ENCODE data around the gene PON2.

PON2 gene

DNA sequence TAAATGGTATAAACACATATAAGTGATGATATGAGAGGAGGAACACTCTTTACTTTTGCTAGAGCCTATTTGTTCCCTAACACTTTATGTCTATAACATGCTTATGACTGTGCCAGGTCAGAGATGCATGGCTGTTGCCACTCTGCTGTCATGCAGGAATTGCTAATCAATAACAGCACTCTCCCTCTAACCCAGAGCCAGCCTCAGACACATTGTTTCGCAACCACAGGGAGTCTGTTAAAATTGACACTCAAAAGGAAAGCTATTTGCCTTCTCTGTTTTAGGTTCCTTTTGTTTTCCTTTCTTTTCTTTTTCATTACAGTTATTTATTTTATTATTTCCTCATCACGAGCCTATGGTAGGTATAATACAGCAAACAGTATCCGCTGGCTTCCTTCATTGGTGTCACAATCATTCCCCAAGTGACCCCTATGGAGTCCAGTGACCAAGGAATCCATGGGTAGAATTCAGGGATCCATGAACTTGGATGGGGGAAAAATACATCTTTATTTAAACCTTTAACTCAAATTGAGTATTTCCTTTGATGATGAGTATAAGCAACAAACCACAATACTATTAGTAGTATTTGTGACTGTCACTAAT lies 6.8 kb downstream of the PON2 start:
- no peak for DNase-seq (ENCODE audit: extremely low spot score)
- ChIA-PET POLR2A (no interaction called here), CTCF (interaction anchor here (0.5 kb wide), 1 partner anchor 266 kb away, joined by 3 read pairs; no protein-coding TSS in a partner anchor)
- TF ChIP-seq FOXA1 (IDR thresholded peaks at IDR 0.05) (no peak), ARNT (IDR thresholded peaks at IDR 0.05) (no peak), SUZ12 (IDR thresholded peaks at IDR 0.05) (no peak), HDGF (IDR thresholded peaks at IDR 0.05; ENCODE audit: borderline replicate concordance) (no peak), FOXM1 (IDR thresholded peaks at IDR 0.05; ENCODE audit: borderline replicate concordance) (no peak), SP1 (IDR thresholded peaks at IDR 0.05) (no peak), LEF1 (IDR thresholded peaks at IDR 0.05; ENCODE audit: borderline replicate concordance) (no peak), BHLHE40 (IDR thresholded peaks at IDR 0.05; ENCODE audit: borderline replicate concordance) (no peak), FOXK2 (IDR thresholded peaks at IDR 0.05) (no peak), ZNF384 (IDR thresholded peaks at IDR 0.05) (no peak), ELF4 (IDR thresholded peaks at IDR 0.05) (no peak), NFRKB (IDR thresholded peaks at IDR 0.05) (no peak), L3MBTL2 (conservative IDR thresholded peaks at IDR 0.05) (no peak), TARDBP (IDR thresholded peaks at IDR 0.05) (no peak), CTBP1 (IDR thresholded peaks at IDR 0.05; ENCODE audit: borderline replicate concordance) (no peak)
- TF ChIP-seq, protein P1, sequence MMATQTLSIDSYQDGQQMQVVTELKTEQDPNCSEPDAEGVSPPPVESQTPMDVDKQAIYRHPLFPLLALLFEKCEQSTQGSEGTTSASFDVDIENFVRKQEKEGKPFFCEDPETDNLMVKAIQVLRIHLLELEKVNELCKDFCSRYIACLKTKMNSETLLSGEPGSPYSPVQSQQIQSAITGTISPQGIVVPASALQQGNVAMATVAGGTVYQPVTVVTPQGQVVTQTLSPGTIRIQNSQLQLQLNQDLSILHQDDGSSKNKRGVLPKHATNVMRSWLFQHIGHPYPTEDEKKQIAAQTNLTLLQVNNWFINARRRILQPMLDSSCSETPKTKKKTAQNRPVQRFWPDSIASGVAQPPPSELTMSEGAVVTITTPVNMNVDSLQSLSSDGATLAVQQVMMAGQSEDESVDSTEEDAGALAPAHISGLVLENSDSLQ (IDR thresholded peaks at IDR 0.05) = no peak

- TF ChIP-seq FOXM1 (IDR thresholded peaks at IDR 0.05; ENCODE audit: borderline replicate concordance) = no peak
- TF ChIP-seq L3MBTL2 (conservative IDR thresholded peaks at IDR 0.05) = no peak
- no peak for TF ChIP-seq ELF4 (IDR thresholded peaks at IDR 0.05)
- TF ChIP-seq, protein P1 (IDR thresholded peaks at IDR 0.05) = no peak
- no peak for TF ChIP-seq SUZ12 (IDR thresholded peaks at IDR 0.05)
- no peak for TF ChIP-seq ARNT (IDR thresholded peaks at IDR 0.05)
- TF ChIP-seq LEF1 (IDR thresholded peaks at IDR 0.05; ENCODE audit: borderline replicate concordance) = no peak
- TF ChIP-seq FOXA1 (IDR thresholded peaks at IDR 0.05) = no peak
- DNase-seq (ENCODE audit: extremely low spot score) = no peak
- CTCF ChIA-PET = interaction anchor here (0.6 kb wide), 1 partner anchor 519 kb away, joined by 3 read pairs; no protein-coding TSS in a partner anchor
- POLR2A ChIA-PET = no interaction called here
These were observed 7.7 kb downstream of the PON2 start for GRCh38 chr7:95427166-95427565.

DNA sequence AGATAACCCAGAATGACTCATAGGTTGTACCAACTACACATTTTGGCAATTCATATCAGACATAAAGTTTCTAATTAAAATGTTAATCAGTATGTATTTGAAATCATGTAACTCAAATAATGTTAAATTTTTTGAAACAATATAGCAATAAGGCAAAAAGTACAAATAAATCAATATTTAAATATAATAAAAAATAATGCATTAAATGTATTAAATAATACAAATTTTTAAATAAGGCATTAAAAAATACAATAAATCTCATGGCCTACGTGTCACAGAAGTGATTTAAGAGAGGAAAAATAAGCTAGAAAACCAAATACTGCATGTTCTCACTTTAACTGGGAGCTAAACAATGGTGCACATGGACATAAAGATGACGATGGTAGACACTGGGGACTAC lies 9.1 kb downstream of the PON2 start:
- ChIA-PET CTCF (interaction anchor here (0.7 kb wide), 1 partner anchor 196 kb away, joined by 3 read pairs; no protein-coding TSS in a partner anchor), POLR2A (no interaction called here)
- no peak for DNase-seq (ENCODE audit: extremely low spot score)
- TF ChIP-seq TARDBP (IDR thresholded peaks at IDR 0.05) = no peak
- TF ChIP-seq SP1 (IDR thresholded peaks at IDR 0.05) = no peak

DNA sequence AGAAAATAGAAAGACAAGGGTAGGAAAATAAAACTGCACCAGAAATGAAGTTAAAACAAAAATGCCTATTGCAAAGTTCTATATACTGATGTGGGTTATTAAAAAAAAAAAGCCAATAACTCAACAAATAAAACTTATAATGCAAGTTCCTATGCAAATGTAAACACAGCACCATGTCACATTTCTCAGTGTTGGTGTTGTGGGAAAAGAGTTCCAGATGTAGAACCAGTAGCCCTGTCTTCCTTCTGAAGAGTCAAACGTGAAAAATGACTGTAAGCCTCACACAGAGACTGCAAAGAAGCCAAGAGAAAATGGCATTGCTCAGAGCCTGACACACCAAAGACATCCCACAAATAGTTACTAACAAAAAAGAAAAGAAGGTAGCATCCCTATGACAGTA lies 10.1 kb downstream of the PON2 start:
- TF ChIP-seq L3MBTL2 (conservative IDR thresholded peaks at IDR 0.05) (no peak), NFRKB (IDR thresholded peaks at IDR 0.05) (no peak), SP1 (IDR thresholded peaks at IDR 0.05) (no peak), HDGF (IDR thresholded peaks at IDR 0.05; ENCODE audit: borderline replicate concordance) (no peak), SUZ12 (IDR thresholded peaks at IDR 0.05) (no peak), TARDBP (IDR thresholded peaks at IDR 0.05) (no peak), ARNT (IDR thresholded peaks at IDR 0.05) (no peak), FOXK2 (IDR thresholded peaks at IDR 0.05) (no peak), CTBP1 (IDR thresholded peaks at IDR 0.05; ENCODE audit: borderline replicate concordance) (no peak)
- ChIA-PET POLR2A (no interaction called here), CTCF (no interaction called here)
- no peak for DNase-seq (ENCODE audit: extremely low spot score)

DNA sequence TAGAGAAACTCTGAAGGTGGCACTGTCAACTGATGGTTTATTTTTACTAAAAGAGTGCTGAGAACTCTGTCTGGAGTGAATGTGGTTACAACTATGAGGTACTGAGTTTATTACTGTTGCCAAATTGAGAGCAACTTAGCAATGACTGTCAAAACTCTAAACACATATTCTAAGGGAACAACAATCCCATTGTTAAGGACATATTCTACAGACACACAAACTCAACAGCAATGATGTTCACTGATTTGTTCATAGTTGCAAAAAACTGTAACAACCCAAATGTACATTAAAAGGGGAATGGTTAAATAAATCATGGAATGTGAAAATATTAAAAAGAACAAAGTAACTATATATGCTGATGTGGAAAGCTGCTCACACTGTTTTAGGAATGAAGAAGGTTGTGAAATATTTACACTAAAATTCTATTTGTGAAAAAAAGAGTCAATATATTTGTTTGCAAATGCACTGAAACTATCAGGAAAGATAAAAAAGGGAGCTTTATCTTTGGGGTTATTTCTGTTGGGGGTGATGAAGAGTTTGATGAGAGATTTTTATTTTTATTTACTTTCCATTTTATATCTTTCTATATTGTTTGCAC lies 12.9 kb downstream of the PON2 start:
- TF ChIP-seq TARDBP (IDR thresholded peaks at IDR 0.05) = no peak
- no peak for TF ChIP-seq FOXM1 (IDR thresholded peaks at IDR 0.05; ENCODE audit: borderline replicate concordance)
- TF ChIP-seq FOXK2 (IDR thresholded peaks at IDR 0.05) = no peak
- TF ChIP-seq BHLHE40 (IDR thresholded peaks at IDR 0.05; ENCODE audit: borderline replicate concordance) = no peak
- TF ChIP-seq ARNT (IDR thresholded peaks at IDR 0.05) = no peak
- TF ChIP-seq CTBP1 (IDR thresholded peaks at IDR 0.05; ENCODE audit: borderline replicate concordance) = no peak
- TF ChIP-seq, protein P1 (IDR thresholded peaks at IDR 0.05) = no peak
- TF ChIP-seq L3MBTL2 (conservative IDR thresholded peaks at IDR 0.05) = no peak
- TF ChIP-seq HDGF (IDR thresholded peaks at IDR 0.05; ENCODE audit: borderline replicate concordance) = no peak
- no peak for TF ChIP-seq ZNF384 (IDR thresholded peaks at IDR 0.05)
- TF ChIP-seq NFRKB (IDR thresholded peaks at IDR 0.05) = no peak
- no peak for TF ChIP-seq FOXA1 (IDR thresholded peaks at IDR 0.05)
- no peak for TF ChIP-seq LEF1 (IDR thresholded peaks at IDR 0.05; ENCODE audit: borderline replicate concordance)
- TF ChIP-seq SP1 (IDR thresholded peaks at IDR 0.05) = no peak
- no peak for TF ChIP-seq ELF4 (IDR thresholded peaks at IDR 0.05)
- TF ChIP-seq SUZ12 (IDR thresholded peaks at IDR 0.05) = no peak
- POLR2A ChIA-PET = no interaction called here
- no peak for DNase-seq (ENCODE audit: extremely low spot score)
- CTCF ChIA-PET = interaction anchor here (0.6 kb wide), 1 partner anchor 38 kb away, joined by 3 read pairs; no protein-coding TSS in a partner anchor

All from HEK293T (cell line).